Astrocyte (in vitro differentiated cells and primary cell): ENCODE measurements around the gene SEMA3A.

Experiments used
- EZH2 ChIP-seq: IDR thresholded peaks from 2 replicates; pipeline ENCODE4 v1.6.1; 2012; ENCODE audit warnings: mild to moderate bottlenecking, low read length, inconsistent platforms; ENCODE audit not compliant: insufficient read depth
- TF ChIP-seq, protein P1 (sequence below): IDR thresholded peaks from 2 replicates; pipeline ENCODE4 v1.5.1; 2011; ENCODE audit warnings: low read depth, mild to moderate bottlenecking, inconsistent platforms, low read length, moderate library complexity; ENCODE audit not compliant: insufficient read depth

DNA sequence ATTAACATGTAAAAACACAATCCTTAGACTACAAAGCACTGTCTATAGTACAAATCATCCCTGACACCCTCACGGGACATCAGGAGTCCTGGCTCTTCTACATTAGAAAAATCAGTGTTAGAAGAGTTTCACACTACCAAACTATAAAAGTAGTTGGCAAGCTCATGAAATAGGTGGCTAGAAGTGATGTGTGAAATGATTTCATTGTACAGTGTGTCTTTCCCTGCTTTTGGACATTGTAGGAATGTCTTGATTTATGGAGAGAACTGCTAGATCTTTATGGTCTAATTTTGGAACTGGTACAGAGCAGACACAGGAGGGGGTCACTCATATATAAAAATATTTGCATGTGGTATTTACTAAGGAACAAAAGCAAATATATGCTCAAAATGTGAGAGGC lies 33.2 kb downstream of the SEMA3A start:
- TF ChIP-seq, protein P1, sequence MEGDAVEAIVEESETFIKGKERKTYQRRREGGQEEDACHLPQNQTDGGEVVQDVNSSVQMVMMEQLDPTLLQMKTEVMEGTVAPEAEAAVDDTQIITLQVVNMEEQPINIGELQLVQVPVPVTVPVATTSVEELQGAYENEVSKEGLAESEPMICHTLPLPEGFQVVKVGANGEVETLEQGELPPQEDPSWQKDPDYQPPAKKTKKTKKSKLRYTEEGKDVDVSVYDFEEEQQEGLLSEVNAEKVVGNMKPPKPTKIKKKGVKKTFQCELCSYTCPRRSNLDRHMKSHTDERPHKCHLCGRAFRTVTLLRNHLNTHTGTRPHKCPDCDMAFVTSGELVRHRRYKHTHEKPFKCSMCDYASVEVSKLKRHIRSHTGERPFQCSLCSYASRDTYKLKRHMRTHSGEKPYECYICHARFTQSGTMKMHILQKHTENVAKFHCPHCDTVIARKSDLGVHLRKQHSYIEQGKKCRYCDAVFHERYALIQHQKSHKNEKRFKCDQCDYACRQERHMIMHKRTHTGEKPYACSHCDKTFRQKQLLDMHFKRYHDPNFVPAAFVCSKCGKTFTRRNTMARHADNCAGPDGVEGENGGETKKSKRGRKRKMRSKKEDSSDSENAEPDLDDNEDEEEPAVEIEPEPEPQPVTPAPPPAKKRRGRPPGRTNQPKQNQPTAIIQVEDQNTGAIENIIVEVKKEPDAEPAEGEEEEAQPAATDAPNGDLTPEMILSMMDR: no peak
- TF ChIP-seq EZH2: no peak
